Duodenal mucosa (tissue), 2 donors: Measurements from ENCODE around the gene ESRRA.
A peak's percentile ranks its signal among the peaks of the same experiment; 100 is the strongest.

Source experiments
- H3K27ac ChIP-seq: one replicate; pipeline ENCODE4 v1.7.0; 2013; ENCODE audit warnings: low read depth, low read length
- H3K27me3 ChIP-seq, 2 donors: one replicate each; pipeline ENCODE4 v1.7.0; 2013; ENCODE audit warnings: low read length in 2 of 2, control low read depth in 1 of 2; ENCODE audit not compliant: insufficient read depth in 2 of 2, control insufficient read depth in 1 of 2
- H3K36me3 ChIP-seq, 2 donors: one replicate each; pipeline ENCODE4 v1.7.0; 2013; ENCODE audit warnings: low read length in 2 of 2, control low read depth in 1 of 2; ENCODE audit not compliant: insufficient read depth in 2 of 2, control insufficient read depth in 1 of 2
- H3K4me1 ChIP-seq, 2 donors: one replicate each; pipeline ENCODE4 v1.7.0; 2013; ENCODE audit warnings: low read length in 2 of 2, control low read depth in 1 of 2; ENCODE audit not compliant: insufficient read depth in 2 of 2, control insufficient read depth in 1 of 2
- H3K4me3 ChIP-seq, 2 donors: one replicate each; pipeline ENCODE4 v1.7.0; 2013; ENCODE audit warnings: low read length in 2 of 2, low read depth in 1 of 2
- H3K9ac ChIP-seq, 2 donors: one replicate each; pipeline ENCODE4 v1.7.0; 2013; ENCODE audit warnings: low read length in 2 of 2, low read depth in 1 of 2
- H3K9me3 ChIP-seq, 2 donors: one replicate each; pipeline ENCODE4 v1.7.0; 2013; ENCODE audit warnings: low read length in 2 of 2, control low read depth in 1 of 2; ENCODE audit not compliant: control insufficient read depth in 1 of 2

Gene ESRRA

GRCh38 chr11:64263947-64264317, 41.4 kb upstream of the ESRRA start:
- H3K36me3 ChIP-seq, result peaks cover 62 to 80% of the 10 kb centered on the region in 2 donors

GRCh38 chr11:64264371-64264852, 40.9 kb upstream of the ESRRA start:
- Histone ChIP-seq H3K4me1 (peaks cover 36 to 39% of the 10 kb centered on the region in 2 donors), H3K36me3 (peaks cover 61 to 75% of the 10 kb centered on the region in 2 donors), H3K27me3 (no peaks in the 10 kb centered on the region), H3K4me3 (no peak overlapping the region), H3K27ac (no peak overlapping the region), H3K9me3 (no peaks in the 10 kb centered on the region), H3K9ac (no peak overlapping the region)

More at GRCh38 chr11:64263947-64264317, 41.4 kb upstream of the ESRRA start:
- H3K27ac ChIP-seq, result no peak overlapping the region
- no peak overlapping the region for H3K4me3 ChIP-seq
- no peaks in the 10 kb centered on the region for H3K9me3 ChIP-seq
- no peaks in the 10 kb centered on the region for H3K27me3 ChIP-seq
- no peak overlapping the region for H3K9ac ChIP-seq
- H3K4me1 ChIP-seq, result peaks cover 34 to 40% of the 10 kb centered on the region in 2 donors

GRCh38 chr11:64265176-64266160, 39.9 kb upstream of the ESRRA start:
- Histone ChIP-seq H3K36me3 (peaks cover 51 to 64% of the 10 kb centered on the region in 2 donors), H3K27ac (no peak overlapping the region), H3K27me3 (no peaks in the 10 kb centered on the region), H3K9me3 (no peaks in the 10 kb centered on the region), H3K9ac (no peak overlapping the region), H3K4me1 (peaks cover 36% of the 10 kb centered on the region in 2 donors), H3K4me3 (no peak overlapping the region)

GRCh38 chr11:64266339-64266738, 39.0 kb upstream of the ESRRA start:
- Histone ChIP-seq H3K9me3 (no peaks in the 10 kb centered on the region), H3K4me1 (peaks cover 36 to 37% of the 10 kb centered on the region in 2 donors), H3K9ac (no peak overlapping the region), H3K36me3 (peaks cover 47 to 56% of the 10 kb centered on the region in 2 donors), H3K4me3 (no peak overlapping the region), H3K27me3 (no peaks in the 10 kb centered on the region), H3K27ac (no peak overlapping the region)

- Histone ChIP-seq H3K36me3 (peaks cover 41 to 46% of the 10 kb centered on the region in 2 donors), H3K9ac (peak overlapping the region; percentile 67 to 83), H3K4me1 (peaks cover 46 to 47% of the 10 kb centered on the region in 2 donors), H3K4me3 (no peak overlapping the region), H3K27ac (no peak overlapping the region), H3K27me3 (no peaks in the 10 kb centered on the region), H3K9me3 (no peaks in the 10 kb centered on the region)
Measured at GRCh38 chr11:64267207-64267945, 37.9 kb upstream of the ESRRA start.

- H3K4me1 ChIP-seq, result peaks cover 49 to 52% of the 10 kb centered on the region in 2 donors
- H3K9ac ChIP-seq, result peak overlapping the region; percentile 67 to 83
- H3K36me3 ChIP-seq, result peaks cover 35 to 37% of the 10 kb centered on the region in 2 donors
- peak overlapping the region; percentile 71 to 77 for H3K4me3 ChIP-seq
- no peaks in the 10 kb centered on the region for H3K9me3 ChIP-seq
- no peaks in the 10 kb centered on the region for H3K27me3 ChIP-seq
- peak overlapping the region; percentile 92 for H3K27ac ChIP-seq
Measured at GRCh38 chr11:64268025-64268892, 37.1 kb upstream of the ESRRA start.

GRCh38 chr11:64268893-64269539, 36.3 kb upstream of the ESRRA start:
- H3K4me1 ChIP-seq, result peaks cover 49 to 52% of the 10 kb centered on the region in 2 donors
- H3K9me3 ChIP-seq, result no peaks in the 10 kb centered on the region
- peak overlapping the region; percentile 71 to 77 for H3K4me3 ChIP-seq
- peak overlapping the region; percentile 92 for H3K27ac ChIP-seq
- peaks cover 29 to 30% of the 10 kb centered on the region in 2 donors for H3K36me3 ChIP-seq
- peak overlapping the region; percentile 67 to 83 for H3K9ac ChIP-seq
- H3K27me3 ChIP-seq, result no peaks in the 10 kb centered on the region

- Histone ChIP-seq H3K9me3 (no peaks in the 10 kb centered on the region), H3K4me3 (peak overlapping the region; percentile 71 to 87), H3K36me3 (peaks cover 22 to 23% of the 10 kb centered on the region in 2 donors), H3K27ac (peak overlapping the region; percentile 95), H3K4me1 (peaks cover 46 to 52% of the 10 kb centered on the region in 2 donors), H3K27me3 (no peaks in the 10 kb centered on the region), H3K9ac (peak overlapping the region; percentile 78 to 83)
Measured at GRCh38 chr11:64269540-64270220, 35.6 kb upstream of the ESRRA start.
